HG03439 (cell line): Measurements from ENCODE around the gene VMAC.
"Not testable (repeated sequence)": the region's sequence is repeated elsewhere in the genome, so short reads cannot be mapped to it uniquely, and the experiment has no call there.

Source experiments
- ATAC-seq: cut with Tn5 transposase; IDR thresholded peaks from one replicate; pipeline ENCODE4 v1.9.1; 2021; ENCODE audit warnings: mild to moderate bottlenecking, moderate library complexity; ENCODE audit not compliant: unreplicated experiment

The VMAC gene

DNA sequence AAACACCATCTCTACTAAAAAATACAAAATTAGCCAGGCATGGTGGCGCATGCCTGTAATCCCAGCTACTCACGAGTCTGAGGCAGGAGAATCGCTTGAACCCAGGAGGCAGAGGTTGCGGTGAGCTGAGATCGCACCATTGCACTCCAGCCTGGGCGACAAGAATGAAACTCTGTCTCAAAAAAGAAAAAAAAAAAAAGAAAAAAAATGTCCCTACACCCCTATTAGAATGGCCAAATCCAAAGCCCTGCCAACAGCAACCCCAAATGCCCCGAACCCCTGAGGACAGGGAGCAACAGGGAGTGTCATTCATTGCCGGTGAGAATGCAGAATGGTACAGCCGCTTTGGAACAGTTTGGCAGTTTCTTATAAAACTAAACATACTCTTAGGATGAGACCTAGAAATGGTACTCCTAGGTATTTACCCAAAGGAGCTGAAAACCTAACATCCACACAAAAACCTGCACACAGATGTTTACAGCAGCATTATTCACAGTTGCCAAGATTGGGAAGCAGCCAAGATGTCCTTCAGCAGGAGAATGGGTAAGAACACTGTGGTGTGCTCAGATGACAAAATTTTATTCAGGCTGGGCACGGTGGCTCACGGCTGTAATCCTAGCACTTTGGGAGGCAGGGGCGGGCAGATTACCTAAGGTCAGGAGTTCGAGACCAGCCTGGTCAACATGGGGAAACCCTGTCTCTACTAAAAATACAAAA is 21.4 kb upstream of the VMAC start:
- ATAC-seq, result not testable (repeated sequence)

DNA sequence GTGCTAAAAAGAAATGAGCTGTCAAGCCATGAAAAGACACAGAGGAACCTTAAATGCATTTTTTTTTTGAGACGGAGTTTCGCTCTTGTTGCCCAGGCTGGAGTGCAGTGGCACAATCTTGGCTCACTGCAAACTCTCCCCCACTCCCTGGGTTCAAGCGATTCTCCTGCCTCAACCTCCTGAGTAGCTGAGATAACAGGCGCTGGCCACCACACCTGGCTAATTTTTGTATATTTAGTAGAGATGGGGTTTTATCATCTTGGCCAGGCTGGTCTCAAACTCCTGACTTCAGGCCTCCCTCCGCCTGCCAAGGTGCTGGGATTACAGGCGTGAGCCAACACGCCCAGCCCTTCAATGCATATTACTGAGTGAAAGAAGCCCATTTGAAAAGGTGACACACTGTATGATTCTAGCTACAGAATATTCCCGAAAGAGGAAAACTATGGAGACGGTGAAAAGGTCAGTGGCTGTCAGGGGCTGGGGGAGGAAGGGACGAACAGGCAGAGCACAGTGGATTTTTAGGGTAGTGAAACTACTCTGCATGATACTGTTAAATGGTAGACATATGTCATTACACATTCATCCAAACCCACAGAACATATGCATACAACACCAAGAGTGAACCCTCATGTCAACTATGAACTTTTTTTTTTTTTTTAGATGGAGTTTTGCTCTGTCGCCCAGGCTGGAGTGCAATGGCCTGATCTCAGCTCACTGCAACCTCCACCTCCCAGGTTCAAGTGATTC is 20.4 kb upstream of the VMAC start:
- not testable (repeated sequence) for ATAC-seq

DNA sequence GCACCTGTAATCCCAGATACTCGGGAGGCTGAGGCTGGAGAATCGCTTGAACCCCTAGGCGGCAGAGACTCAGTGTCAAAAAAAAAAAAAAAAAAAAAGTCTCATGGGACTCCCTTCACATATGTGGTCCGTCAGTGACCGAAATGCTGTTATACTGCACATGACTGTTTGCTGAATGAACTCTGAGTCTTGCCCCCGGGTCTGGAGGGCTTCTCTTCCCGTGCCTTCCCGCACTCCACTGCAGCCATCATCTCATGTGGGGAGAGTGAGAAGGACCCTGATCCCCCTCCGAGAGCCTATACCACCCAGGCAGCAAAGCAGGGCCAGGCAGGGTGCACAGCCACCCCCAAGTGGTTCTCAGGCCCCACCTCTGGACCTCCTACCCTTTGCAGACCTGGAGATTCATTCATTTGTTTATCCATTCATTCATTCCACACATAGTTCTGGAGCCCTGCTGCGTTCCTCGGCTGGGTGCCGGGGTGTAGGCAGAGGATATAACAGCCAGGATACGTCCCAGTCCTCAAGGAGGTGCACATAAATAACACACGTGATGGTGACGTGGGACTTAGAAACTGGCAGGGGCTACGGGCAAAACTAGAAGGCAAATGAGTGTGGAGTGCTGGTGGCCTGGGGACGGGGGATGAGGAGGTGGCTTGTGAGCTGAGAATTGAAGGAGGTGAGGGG is 15.2 kb upstream of the VMAC start:
- ATAC-seq, result no peak

DNA sequence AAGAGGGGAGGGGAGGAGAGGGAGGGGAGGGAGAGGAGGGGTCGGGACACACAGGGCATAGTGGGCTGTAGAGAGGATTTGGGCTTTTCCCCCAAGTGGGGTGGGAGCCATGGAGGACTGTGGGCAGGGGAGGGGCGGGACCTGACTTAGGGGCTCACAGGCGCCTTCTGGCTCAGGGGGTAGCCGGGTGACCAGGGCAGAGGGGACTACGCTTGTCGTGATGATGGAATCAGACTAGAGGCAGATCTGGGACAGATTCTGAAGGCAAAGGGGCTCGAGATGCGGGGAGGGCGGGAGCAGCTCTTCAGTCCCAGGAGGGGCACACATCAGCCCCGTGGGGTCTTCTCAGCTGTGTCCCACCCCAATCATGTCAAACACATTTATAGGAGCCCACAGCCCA is 14.6 kb upstream of the VMAC start:
- no peak for ATAC-seq

DNA sequence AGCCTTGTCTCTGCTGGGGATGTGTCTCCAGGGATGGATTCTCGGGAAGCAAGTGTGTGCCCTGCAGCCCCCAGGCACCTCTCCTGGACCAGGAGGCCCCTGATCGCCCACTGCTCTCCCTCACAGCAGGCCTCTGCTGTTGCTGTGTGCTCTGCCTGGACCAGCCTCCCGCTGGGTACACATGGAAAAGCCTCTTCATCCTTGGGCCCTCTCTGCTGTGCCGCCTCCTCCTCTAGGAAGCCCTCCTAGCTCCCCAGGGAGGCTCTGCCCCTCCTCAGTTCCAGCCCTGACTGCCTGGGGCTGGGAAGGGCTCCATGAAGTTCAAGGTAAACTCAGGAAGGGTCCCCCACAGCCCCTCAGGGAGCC is 13.1 kb upstream of the VMAC start:
- no peak for ATAC-seq

DNA sequence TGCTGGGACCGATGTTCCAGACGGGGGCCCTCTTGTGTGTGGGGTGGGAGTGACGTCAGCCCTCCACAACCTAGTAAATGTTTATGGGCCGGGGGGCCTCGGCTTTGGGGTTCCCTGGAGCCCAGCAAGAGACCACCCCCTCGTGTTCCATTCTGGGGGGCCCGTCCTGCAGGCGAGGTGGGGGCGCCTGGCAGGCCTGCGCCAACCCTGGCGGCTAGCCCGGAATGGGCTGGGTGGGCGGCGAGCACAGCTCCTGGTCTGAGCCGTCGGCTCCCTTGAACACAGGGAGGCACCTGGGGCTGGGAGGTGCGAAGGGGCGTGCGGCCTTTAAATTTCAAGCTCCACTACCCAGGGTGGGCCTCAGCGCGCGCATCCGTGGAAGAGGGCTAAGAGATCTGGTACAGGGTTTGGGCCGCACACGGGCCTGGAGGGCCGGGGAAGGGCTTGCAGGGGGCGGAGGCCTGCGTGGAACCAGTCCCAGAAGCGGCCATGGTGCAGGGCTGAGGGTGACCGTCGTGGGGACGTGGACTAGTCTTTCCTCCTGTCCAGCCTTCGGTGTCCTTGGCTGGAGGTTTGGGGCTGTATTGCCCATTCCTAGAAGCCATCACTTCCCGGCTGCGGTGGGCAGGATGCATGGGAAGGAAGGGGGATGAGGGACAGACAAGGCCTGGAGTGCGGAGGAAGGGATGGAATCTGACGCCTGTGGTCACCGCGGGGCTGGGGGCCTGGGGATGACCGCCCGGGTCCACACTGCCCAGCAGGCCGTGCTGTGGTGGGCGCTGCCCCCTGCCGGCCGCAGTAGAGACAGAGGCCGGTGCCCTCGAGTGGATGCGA is 12.5 kb upstream of the VMAC start:
- ATAC-seq, result no peak

DNA sequence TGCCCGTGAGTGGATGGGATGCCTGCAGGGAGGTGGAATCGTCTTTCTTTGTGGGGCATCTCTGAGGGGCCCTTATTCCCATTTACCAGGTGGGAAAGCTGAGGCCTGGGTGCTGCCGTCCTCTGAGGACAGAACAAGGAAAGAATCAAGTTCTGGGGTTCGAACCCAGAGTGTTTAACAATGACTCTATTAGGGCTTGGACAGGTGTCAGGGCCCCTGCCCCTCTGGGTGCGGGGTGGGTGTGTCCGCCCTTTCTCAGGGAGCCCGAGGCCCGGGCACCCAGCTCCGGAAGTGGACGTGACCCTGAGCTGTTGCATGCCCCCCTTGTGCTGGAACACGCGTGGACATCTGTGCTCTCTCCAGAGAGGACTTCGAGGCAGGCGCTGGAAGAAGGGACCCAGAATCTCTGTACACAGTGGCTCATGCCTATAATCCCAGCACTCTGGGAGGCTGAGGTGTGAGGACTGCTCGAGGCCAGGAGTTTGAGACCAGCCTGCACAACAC is 11.8 kb upstream of the VMAC start:
- no peak for ATAC-seq

DNA sequence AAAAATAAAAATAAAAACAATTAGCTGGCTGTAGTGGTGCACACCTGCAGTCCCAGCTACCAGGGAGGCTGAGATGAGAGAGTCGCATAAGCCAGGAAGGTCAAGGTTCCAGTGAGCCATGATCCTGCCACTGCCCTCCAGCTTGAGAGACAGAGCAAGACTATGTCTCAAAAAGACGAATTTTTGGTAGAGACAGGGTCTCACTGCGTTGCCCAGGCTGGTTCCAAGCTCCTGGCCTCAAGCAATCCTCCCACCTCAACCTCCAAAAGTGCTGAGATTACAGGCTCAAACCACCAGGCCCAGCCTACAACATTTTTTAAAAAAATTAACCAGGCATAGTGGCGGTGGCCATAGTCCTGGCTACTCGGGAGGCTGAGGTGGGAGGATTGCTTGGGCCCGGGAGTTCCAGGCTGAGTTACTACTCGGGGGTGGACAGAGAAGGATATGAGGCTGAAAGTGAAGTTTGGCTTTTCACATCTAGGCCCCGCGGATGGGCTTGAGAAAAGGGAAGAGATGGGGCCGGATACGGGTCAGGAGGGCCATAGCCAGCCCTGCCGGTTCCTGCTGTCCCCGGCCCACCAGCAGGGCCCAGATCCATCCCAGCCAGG is 11.3 kb upstream of the VMAC start:
- no peak for ATAC-seq

DNA sequence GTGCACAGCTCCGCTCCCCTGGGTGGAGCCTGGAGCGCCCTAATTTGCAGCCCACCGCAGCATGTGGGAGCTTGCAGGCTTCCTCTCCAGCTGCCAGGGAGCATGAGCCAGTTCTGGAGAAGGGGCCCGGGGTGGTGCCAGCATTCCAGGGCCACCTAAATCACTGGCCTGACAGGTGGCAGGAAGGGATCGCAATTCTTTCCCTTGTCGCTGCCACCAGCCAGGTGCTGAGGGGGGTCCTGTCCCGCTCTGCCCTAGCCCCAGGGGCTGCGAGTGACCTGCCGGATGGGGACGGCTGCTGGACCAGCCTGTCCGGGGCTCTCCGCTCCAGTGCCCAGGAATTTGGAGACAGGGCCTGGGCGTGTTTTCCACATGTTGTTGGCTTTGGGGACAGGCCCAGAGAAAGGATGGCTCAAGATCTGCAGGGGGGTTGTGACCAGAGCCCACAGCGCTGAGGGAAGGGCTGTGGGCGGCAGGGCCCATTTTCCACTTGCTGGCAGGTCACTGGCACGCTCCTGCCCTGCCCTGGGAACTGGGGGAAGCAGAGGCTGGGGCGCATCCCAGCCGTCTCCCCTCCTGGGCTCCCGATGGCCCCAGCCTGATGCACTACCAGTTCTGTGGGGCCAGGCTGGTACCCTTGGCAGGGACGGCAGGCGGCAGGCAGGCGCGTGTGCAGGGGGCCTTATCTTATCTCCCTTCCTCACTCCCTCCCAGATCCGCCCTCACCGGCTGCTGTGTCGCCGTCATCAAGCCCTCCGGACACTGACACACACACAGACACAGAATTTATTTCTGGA is 10.6 kb upstream of the VMAC start:
- no peak for ATAC-seq

DNA sequence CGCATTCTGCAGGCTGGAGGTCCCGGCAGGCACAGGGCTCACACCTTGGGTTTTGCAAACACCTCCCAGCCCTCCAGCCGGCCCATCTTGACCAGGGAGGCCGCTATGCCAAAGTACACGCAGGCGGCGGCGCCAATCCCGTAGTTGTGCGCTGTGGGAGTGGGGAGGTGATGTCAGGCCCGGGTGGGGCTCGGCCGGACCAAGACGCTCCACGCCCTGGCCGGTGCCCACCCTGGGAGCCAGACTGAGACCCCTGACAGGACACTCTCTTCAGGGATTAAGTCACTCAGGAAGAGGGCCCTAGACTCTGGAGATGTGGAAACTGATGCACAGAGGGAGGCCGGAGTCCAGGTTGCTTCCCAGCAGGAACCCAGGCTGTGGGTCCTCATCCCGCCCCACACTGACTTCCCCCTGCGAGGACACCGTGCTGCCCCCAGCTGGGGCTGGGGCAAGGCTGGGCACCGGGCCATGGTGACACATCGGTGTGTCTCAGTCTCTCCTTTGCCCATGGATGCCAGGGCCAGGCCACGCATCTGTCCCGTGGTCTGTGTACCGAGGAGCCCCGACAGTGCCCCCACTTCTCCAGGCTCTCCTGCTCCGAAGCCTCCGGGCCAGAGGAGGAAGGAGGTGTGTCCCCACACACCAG is 9.8 kb upstream of the VMAC start:
- ATAC-seq, result no peak

DNA sequence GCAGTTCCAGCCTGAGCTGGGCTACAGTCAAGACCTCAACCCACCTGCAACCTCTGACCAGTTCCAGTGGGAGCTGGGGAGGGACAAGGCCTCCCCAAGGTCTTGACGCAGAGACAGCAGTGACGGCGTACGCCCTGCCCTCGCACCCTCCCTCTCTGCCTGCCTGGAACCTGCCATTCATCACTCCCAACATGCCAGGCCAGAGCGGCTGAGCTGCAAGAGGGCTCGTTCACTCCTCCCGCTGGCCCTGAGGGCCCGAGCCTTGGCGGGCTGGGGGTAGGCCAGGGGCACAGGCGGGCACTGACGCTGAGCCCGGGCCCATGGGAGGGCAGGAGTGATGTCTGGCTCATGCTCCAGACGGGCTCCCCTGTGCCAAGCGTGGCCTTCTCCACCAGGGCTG is 9.3 kb upstream of the VMAC start:
- ATAC-seq, result no peak

DNA sequence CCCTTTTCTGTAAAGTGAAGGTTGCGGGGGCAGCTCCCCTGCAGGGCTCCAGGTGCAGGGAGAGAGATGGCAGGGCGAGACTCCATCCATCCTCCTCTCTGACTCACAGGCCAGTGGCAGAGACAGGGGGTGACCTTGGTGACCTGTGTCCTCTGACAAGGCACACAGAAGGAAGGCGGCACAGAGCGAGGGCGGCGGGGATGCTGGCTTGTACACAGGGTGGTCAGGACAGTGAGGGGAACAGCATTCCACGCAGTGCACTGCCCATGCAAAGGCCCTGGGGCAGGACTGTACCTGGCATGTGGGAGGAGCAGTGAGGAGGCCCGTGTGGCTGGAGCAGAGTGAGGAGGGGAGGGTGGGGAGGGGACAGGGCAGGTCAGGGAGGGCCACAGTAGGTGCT is 8.8 kb upstream of the VMAC start:
- no peak for ATAC-seq

DNA sequence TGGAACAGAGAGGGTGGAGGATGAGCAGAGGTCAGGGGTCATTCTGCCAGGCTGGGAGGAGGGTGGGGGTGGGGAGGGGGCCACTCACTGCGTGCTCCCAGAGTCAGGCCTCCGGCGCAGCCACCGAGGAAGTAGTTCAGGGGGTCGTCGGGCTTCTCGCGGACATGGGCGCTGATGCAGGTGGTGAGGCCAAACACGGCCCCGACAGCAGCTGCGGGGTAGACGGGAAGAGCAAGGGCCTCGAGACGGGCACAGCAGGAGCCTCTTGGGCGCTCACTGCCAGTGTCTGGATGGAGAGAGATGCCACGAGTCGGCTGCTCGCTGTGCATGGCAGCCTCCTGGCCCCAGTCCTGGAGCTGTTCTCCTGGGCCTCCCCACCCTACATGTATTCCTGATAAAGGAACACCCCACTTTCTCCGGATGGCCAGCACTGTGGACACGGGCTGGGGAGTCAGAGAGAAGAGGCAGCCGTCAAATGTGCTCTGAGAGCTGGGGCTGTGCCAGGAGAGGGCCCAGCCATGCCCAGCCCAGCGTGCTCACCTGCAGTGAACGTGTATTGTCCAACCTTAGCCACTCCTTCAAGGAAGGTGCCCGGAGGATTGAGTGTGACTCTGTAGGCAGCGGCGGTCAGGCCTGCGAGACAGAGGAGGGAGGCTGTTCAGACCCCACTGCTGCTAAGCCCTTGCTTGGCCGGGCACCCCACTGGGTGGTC is 8.2 kb upstream of the VMAC start:
- no peak for ATAC-seq

DNA sequence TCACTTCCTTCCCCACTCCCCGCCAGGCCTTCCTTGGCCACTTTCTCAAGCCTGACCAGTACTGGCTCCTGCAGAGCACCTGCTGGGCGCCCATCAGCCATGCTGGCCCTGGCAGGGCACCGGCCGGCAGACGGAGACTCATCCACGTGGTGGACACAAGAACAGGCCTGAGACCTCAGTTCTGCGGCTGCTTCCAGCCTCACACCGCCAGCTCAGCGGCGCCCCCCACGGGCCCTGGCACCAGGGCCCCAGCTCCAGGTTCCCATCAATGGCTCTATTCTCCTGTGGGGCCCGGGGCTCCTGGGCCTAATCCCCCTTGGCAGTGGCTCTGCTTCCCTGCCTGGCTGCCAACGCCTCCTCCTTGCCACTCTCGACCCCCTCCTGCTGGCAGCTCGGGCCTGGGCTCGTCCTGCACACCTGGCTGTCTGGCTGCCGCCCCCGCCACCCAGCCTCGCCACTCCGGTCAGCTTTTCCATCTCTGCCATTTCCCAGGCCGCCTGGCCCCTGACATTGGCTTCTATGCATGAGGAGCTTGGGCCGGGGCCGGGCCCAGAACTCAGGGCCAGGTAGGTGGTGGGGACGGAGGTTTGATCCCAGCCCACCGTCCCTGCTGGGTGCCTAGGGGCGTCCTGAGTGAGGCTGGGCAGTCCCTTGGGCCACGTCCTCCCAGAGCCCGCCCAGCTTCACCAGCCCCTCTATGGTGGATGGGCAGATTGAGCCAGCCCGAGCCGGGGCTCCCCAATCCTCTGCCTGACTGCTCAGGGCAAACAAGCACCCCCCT is 7.3 kb upstream of the VMAC start:
- no peak for ATAC-seq

DNA sequence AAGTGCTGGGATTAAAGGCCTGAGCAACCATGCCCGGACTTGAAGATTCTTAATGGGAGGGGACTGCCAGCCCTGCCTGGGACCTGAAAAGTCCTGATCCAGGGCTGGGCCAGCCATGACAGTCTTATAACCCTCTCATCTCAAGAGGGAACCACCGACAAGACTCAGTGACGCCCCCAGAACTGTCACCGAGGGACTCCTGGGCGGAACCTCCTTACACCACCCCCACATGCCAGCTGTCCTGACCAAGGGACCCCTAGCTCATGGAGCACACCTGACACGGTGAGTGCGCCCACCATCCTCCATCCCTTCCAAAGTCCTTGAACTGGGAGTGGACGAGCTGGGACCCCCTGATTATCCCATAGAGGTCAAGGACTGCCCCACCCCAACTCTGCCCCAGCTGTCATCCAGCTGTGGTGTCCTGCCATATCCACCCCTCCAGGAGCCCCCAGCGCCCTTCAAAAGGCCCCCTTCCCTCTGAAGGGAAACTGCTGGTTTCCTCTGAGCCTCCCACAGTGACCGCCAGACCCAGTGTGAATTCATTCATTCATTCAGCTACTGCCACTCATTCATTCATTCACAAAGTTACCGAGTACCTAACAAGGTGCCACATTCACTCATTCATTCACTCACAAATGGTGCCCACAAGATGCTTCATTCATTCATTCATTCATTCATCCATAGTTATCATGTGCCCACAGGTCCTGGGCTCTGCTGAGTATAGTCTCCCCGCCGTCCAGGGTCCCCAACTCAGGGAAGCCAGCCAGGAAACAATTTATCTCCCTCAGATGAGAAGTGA is 4.7 kb upstream of the VMAC start:
- ATAC-seq, result no peak

DNA sequence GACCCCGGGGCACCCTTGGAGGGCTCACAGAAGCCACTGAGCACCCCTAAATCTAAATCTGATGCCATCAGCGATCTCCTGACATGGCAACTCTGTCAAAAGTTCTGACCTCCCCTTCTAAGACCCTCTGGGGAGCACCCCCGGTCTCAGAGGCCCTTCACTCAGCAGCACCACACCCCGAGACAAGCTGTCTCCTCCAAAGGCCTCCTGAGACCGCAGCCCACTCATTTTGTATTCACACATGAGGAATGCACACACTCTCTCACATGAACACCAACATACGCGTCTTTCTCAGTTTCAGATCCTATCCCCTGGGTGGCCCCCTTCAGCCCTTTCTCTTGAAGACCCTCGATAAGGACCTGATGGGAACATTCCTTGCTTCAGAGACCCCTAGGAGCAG is 3.7 kb upstream of the VMAC start:
- ATAC-seq, result no peak

DNA sequence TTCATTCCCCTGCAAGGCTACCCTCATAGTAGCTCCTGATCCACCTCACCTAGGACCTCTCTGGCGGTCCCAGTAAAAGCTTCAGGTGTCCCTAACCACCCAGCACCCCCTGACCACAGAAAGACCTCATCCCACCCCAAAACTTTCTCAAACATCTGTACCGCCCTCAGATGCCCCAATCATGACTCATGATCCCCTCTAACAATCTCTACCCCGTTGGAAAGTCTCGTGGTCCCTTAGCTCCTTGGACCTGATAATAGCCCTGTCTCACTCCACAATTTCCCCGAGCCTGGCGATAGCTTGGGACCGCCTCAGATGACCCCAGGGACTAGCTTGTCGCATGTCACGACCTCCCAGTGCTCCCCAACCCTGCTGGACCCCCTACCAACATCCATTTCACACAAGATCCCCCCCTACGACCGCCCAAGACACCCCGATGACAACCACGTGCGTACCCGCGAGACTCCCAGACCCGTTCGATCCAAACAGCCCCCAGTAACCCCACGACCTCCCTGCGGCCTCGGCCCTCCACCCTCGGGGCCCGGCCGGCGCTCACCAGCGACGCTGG is 1.5 kb upstream of the VMAC start:
- ATAC-seq, result no peak
